Measurements from ENCODE around the gene SUMO4. TPM values are rescaled to one million over a fixed set of nuclear protein-coding genes. Genes with fewer than 3 reads are reported as not detected.
A peak's percentile ranks its signal among the peaks of the same experiment; 100 is the strongest.

The SUMO4 gene
- total and polyA plus RNA-seq, 10 of the 15 experiments (the other 5 are each of a cell fraction or from before 2014, with no cell fraction given), result 0.07 to 5.3 (median 1.0) TPM; not detected in 1

DNA sequence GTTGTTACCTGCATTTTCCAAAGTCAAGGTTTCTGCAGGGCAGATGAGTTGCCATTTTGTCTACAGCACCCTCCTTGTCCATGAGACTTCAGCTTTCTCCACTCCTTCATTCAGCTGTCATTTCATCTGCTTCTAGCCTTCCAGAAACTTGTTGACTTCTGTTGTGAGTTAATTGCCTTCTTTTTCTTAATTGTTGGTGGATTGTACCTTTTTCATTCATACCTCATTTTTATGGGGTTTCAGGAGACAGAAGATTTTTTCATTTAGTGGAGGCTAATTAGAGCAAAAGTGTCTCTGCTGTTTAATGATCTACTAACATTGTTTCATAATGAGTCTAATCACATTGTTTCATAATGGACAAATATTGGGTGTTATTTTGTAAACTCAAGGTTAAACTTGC is 7.5 kb upstream of the SUMO4 start:
- BruUV-seq (replicated peaks), result no TSS peak
- ATAC-seq, result peak; percentile 79
- RAD21 ChIA-PET (ENCODE audit: unreplicated experiment), result interaction anchor here (0.8 to 2.0 kb wide), 20 partner anchors 9 to 331 kb away, joined by 3 to 9 read pairs (median 4); partner anchors contain the start of gene TAB2
- no peaks in the 10 kb centered on the region for H3K27me3 ChIP-seq (replicated peaks in 1 of 2; ENCODE audit: control insufficient read depth in 2 of 2, insufficient read depth in 2 of 2, low read length in 1 of 2)
- H3K4me1 ChIP-seq (ENCODE audit: control insufficient read depth, insufficient read depth, low read length), result no peaks in the 10 kb centered on the region
- peaks cover 0 to 19% of the 10 kb centered on the region in 2 experiments; a peak in 3 of 4 replicates for H3K36me3 ChIP-seq (ENCODE audit: control insufficient read depth in 2 of 2, insufficient read depth in 2 of 2, low read length in 1 of 2)
- no peak overlapping the region for H3K4me3 ChIP-seq
- no peaks in the 10 kb centered on the region for H4K20me1 ChIP-seq (ENCODE audit: control insufficient read depth, insufficient read depth)
- peaks cover 14% of the 10 kb centered on the region for H3K79me2 ChIP-seq (ENCODE audit: control insufficient read depth, insufficient read depth, low read length)
- SMC1A ChIA-PET (ENCODE audit: uncharacterized antibody, unreplicated experiment), result interaction anchor here (0.6 to 3.7 kb wide), 26 partner anchors 8 to 326 kb away, joined by 3 to 22 read pairs (median 4); no protein-coding TSS in a partner anchor
- no peak overlapping the region for H3K4me2 ChIP-seq (ENCODE audit: control insufficient read depth, insufficient read depth)
- H3K9ac ChIP-seq (ENCODE audit: control insufficient read depth, insufficient read depth, low read length), result no peak overlapping the region
- H3K9me3 ChIP-seq (replicated peaks; ENCODE audit: control insufficient read depth, insufficient read depth, low read length), result peaks cover 8% of the 10 kb centered on the region
- no peak for FAIRE-seq
- peak; percentile 34 for DNase-seq (ENCODE audit: low read depth, low spot score)
- intact Hi-C loops (cut with micrococcal nuclease; ENCODE audit: unreplicated experiment), result loop anchor here (5.0 kb wide), 1 partner anchor 70 kb away; no protein-coding TSS in a partner anchor
- H2AFZ ChIP-seq (ENCODE audit: control insufficient read depth, low read depth, low read length), result no peak overlapping the region
- POLR2A ChIA-PET, result interaction anchor here (0.6 to 1.3 kb wide), 3 partner anchors 47 to 324 kb away, joined by 3 to 4 read pairs (median 3); no protein-coding TSS in a partner anchor
- CTCF ChIA-PET, result interaction anchor here (0.7 to 2.0 kb wide), 4 partner anchors 28 to 842 kb away, joined by 3 to 5 read pairs (median 4); no protein-coding TSS in a partner anchor
- in situ Hi-C loops (cut with MboI), result no loop called here
- H3K27ac ChIP-seq (ENCODE audit: control insufficient read depth, insufficient read depth), result no peak overlapping the region
- TF ChIP-seq MTA2 (IDR thresholded peaks at IDR 0.05; ENCODE audit: low read depth) (peak; percentile 100), STAT1 (conservative IDR thresholded peaks at IDR 0.05) (no peak), SREBF2 (IDR thresholded peaks at IDR 0.05; ENCODE audit: low read length) (no peak), NR2C1 (IDR thresholded peaks at IDR 0.05) (no peak), PAX5 (IDR thresholded peaks at IDR 0.05; ENCODE audit: borderline replicate concordance, low read depth, low read length) (no peak), SUPT20H (IDR thresholded peaks at IDR 0.05; ENCODE audit: borderline replicate concordance, control insufficient read depth, low read depth, low read length) (no peak), ETV6 (conservative IDR thresholded peaks at IDR 0.05 in 1 of 2, IDR thresholded peaks at IDR 0.05 in 1 of 2; ENCODE audit: borderline replicate concordance in 1 of 2, low read depth in 1 of 2) (no peak), IKZF2 (IDR thresholded peaks at IDR 0.05) (peak; percentile 56 to 68; a peak in 2 of 4 replicates), SIN3A (IDR thresholded peaks at IDR 0.05; ENCODE audit: low read depth, low read length) (no peak), NBN (IDR thresholded peaks at IDR 0.05) (peak; percentile 85), NR2F1 (conservative IDR thresholded peaks at IDR 0.05) (peak; percentile 14; the same call in 1 of the 2 replicates), EZH2 (IDR thresholded peaks at IDR 0.05; ENCODE audit: borderline replicate concordance, control insufficient read depth, low read depth, low read length) (no peak), POLR2A (IDR thresholded peaks at IDR 0.05; ENCODE audit: low read depth, low read length) (no peak), JUNB (IDR thresholded peaks at IDR 0.05) (no peak), CBX5 (IDR thresholded peaks at IDR 0.05; ENCODE audit: low read depth) (no peak), ZNF274 (IDR thresholded peaks at IDR 0.05; ENCODE audit: insufficient read depth, insufficient read length) (no peak)
- TF ChIP-seq, protein P1, sequence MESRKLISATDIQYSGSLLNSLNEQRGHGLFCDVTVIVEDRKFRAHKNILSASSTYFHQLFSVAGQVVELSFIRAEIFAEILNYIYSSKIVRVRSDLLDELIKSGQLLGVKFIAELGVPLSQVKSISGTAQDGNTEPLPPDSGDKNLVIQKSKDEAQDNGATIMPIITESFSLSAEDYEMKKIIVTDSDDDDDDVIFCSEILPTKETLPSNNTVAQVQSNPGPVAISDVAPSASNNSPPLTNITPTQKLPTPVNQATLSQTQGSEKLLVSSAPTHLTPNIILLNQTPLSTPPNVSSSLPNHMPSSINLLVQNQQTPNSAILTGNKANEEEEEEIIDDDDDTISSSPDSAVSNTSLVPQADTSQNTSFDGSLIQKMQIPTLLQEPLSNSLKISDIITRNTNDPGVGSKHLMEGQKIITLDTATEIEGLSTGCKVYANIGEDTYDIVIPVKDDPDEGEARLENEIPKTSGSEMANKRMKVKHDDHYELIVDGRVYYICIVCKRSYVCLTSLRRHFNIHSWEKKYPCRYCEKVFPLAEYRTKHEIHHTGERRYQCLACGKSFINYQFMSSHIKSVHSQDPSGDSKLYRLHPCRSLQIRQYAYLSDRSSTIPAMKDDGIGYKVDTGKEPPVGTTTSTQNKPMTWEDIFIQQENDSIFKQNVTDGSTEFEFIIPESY (IDR thresholded peaks at IDR 0.05), result no peak
- TF ChIP-seq, protein P2, sequence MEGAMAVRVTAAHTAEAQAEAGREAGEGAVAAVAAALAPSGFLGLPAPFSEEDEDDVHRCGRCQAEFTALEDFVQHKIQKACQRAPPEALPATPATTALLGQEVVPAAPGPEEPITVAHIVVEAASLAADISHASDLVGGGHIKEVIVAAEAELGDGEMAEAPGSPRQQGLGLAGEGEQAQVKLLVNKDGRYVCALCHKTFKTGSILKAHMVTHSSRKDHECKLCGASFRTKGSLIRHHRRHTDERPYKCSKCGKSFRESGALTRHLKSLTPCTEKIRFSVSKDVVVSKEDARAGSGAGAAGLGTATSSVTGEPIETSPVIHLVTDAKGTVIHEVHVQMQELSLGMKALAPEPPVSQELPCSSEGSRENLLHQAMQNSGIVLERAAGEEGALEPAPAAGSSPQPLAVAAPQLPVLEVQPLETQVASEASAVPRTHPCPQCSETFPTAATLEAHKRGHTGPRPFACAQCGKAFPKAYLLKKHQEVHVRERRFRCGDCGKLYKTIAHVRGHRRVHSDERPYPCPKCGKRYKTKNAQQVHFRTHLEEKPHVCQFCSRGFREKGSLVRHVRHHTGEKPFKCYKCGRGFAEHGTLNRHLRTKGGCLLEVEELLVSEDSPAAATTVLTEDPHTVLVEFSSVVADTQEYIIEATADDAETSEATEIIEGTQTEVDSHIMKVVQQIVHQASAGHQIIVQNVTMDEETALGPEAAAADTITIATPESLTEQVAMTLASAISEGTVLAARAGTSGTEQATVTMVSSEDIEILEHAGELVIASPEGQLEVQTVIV (IDR thresholded peaks at IDR 0.05; ENCODE audit: borderline replicate concordance, partially characterized antibody), result no peak
- TF ChIP-seq, protein P3, sequence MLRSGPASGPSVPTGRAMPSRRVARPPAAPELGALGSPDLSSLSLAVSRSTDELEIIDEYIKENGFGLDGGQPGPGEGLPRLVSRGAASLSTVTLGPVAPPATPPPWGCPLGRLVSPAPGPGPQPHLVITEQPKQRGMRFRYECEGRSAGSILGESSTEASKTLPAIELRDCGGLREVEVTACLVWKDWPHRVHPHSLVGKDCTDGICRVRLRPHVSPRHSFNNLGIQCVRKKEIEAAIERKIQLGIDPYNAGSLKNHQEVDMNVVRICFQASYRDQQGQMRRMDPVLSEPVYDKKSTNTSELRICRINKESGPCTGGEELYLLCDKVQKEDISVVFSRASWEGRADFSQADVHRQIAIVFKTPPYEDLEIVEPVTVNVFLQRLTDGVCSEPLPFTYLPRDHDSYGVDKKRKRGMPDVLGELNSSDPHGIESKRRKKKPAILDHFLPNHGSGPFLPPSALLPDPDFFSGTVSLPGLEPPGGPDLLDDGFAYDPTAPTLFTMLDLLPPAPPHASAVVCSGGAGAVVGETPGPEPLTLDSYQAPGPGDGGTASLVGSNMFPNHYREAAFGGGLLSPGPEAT (IDR thresholded peaks at IDR 0.05; ENCODE audit: low read depth), result peak; percentile 76; the same call in 1 of the 2 replicates
